ENCODE measurements around the gene SIDT1. TPM values are rescaled to one million over a fixed set of nuclear protein-coding genes. Genes with fewer than 3 reads are reported as not detected.

SIDT1 gene
- total and polyA plus RNA-seq, 12 donors = 0.32 to 2.4 (median 0.77) TPM

DNA sequence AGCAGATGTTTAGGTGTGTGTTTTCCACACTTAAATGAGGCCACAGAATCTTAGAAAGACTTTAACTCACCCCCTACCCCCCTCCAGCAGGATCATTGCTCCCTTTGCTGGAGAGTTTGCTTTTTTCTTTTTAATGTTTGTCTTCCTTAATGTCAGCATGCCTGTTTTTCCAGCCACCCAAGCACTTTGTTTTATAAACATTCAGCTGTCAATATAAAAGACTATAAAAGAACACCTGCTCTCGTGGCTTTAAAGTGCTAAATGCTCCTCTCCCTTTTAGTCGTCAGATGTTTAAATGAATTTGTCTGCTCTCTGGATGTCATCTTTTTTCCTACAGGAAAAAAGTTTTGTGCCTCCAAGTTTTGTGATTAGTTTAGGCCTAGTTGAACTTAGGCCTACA lies 61.7 kb downstream of the SIDT1 start:
- DNase-seq (no peak), ATAC-seq (no peak)
- intact Hi-C loops (cut with DNase I) = no loop called here
- TF ChIP-seq, protein P1, sequence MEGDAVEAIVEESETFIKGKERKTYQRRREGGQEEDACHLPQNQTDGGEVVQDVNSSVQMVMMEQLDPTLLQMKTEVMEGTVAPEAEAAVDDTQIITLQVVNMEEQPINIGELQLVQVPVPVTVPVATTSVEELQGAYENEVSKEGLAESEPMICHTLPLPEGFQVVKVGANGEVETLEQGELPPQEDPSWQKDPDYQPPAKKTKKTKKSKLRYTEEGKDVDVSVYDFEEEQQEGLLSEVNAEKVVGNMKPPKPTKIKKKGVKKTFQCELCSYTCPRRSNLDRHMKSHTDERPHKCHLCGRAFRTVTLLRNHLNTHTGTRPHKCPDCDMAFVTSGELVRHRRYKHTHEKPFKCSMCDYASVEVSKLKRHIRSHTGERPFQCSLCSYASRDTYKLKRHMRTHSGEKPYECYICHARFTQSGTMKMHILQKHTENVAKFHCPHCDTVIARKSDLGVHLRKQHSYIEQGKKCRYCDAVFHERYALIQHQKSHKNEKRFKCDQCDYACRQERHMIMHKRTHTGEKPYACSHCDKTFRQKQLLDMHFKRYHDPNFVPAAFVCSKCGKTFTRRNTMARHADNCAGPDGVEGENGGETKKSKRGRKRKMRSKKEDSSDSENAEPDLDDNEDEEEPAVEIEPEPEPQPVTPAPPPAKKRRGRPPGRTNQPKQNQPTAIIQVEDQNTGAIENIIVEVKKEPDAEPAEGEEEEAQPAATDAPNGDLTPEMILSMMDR (IDR thresholded peaks at IDR 0.05) = no peak
- H3K36me3 ChIP-seq = no peaks in the 10 kb centered on the region
- no peaks in the 10 kb centered on the region for H3K4me1 ChIP-seq
- H3K4me3 ChIP-seq = no peak overlapping the region
- H3K27ac ChIP-seq = no peak overlapping the region
- H3K9me3 ChIP-seq = no peaks in the 10 kb centered on the region
- no peaks in the 10 kb centered on the region for H3K27me3 ChIP-seq
- 56 to 69% methylated on average over 2 of the region's 2 CpGs for WGBS, 2 donors

DNA sequence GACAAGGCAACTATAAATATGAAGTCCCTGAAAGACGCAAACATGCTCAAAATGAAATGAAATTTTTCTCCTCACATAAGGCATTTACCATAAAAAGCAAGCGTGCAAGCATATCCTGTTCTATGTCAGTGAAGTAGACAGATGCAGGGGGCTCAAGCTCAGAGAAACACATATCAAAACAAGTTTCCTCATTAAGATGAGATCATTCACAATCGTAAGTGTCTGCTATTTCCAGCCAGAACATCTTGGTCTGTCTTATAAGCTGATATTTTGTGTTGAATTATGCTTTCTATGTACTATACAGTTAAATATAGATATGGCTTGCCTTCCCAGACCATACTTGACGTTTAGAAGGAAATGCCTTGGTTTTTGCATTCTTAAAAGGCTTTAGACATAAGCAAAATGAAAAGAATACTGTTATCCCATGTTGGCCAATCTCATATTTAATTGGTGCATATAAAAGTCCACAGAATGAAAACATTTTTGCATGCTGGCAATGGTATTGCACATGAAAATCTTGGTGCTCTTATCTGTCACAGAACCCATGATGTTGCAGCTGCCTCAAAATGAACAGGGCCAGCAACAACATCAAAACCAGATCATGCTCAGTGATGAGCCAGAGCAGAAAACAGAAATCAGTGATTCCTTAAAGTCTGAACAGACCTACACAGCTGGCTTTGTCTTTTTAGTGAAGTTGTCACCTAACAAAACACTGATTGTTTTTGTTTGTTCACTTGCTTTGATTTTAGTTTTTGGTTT lies 65.4 kb downstream of the SIDT1 start:
- H3K27ac ChIP-seq = no peak overlapping the region
- peak in 3 of 8 donors; percentile 51 to 52 (median 52) for ATAC-seq
- intact Hi-C loops (cut with DNase I) = no loop called here
- no peaks in the 10 kb centered on the region for H3K9me3 ChIP-seq
- DNase-seq = no peak
- 45 to 55% methylated on average over 4 of the region's 4 CpGs for WGBS, 2 donors
- TF ChIP-seq, protein P1 (IDR thresholded peaks at IDR 0.05) = no peak
- no peaks in the 10 kb centered on the region for H3K36me3 ChIP-seq
- no peaks in the 10 kb centered on the region for H3K4me1 ChIP-seq
- H3K4me3 ChIP-seq = no peak overlapping the region
- H3K27me3 ChIP-seq = no peaks in the 10 kb centered on the region

DNA sequence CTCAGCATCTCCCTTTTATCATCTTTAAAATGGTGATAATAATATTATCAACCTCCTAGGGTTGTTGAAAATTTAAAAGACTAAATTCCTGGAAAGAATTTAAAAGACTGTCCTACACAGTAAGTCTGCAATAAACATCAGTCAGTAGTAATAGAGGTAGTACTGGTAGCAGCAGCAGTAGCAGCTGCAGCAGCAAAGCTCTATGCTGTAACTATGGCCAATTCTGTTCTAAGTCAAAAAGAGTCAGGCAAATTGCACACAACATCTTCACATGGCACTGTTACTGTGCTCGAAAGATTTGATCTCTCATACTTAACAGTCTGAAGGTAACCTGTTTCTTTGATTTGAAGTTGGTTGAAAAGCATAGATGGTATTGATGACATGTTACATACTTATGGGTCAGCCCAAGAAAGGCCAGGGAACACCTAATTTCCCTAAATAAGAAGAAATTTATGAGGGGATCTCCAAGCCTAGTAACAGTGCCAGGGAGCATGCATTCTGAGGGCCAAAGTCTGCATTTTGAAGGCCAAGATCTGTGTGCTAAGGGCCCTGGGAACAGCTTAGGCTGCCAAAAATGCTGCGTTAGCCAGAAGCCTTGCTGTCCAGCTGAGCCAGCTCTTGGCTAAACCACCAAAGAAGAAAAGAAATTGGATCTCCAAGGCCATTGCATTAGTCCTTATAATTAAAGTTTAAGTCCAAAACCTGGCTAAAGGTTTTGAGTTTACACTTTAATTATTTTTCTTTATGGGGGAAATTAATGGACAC lies 68.2 kb downstream of the SIDT1 start:
- Histone ChIP-seq H3K36me3 (no peaks in the 10 kb centered on the region), H3K27ac (no peak overlapping the region), H3K4me3 (no peak overlapping the region), H3K4me1 (no peaks in the 10 kb centered on the region), H3K9me3 (no peaks in the 10 kb centered on the region), H3K27me3 (no peaks in the 10 kb centered on the region)
- intact Hi-C loops (cut with DNase I) = no loop called here
- TF ChIP-seq, protein P1 (IDR thresholded peaks at IDR 0.05) = no peak
- DNase-seq (no peak), ATAC-seq (peak in 6 of 8 donors; percentile 41 to 79 (median 60))
- 66 to 67% methylated on average over 2 of the region's 2 CpGs for WGBS, 2 donors

DNA sequence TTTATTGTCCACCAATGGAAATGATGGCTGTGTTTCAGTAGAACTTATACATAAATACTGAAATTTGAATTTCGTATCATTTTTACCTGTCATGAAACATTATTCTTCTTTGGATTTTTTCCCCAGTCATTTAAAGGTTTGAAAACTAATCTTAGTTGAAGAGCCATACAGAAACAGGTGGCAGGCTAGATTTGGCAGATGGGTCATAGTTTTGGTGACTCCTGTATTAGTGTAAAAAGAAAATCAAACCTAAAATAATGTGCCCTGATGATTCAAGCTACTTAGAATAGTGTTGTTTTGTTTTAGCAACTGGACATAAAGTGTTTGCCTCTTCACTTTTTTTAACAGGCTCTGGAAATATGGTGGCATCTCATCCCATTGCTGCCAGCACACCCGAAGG lies 68.9 kb downstream of the SIDT1 start:
- Histone ChIP-seq H3K9me3 (no peaks in the 10 kb centered on the region), H3K4me3 (no peak overlapping the region), H3K36me3 (no peaks in the 10 kb centered on the region), H3K27ac (no peak overlapping the region), H3K27me3 (no peaks in the 10 kb centered on the region), H3K4me1 (no peaks in the 10 kb centered on the region)
- WGBS, 2 donors = 90 to 94% methylated on average over 2 of the region's 2 CpGs
- intact Hi-C loops (cut with DNase I) = no loop called here
- DNase-seq (no peak), ATAC-seq (no peak)
- TF ChIP-seq, protein P1 (IDR thresholded peaks at IDR 0.05) = no peak

Measured in heart right ventricle (tissue), 16 donors.